GM12878 (cell line): ENCODE data around the gene ITGB5. TPM values are rescaled to one million over a fixed set of nuclear protein-coding genes. Genes with fewer than 3 reads are reported as not detected.

Experiments
- ATAC-seq: fragments of 200-7000 bp; cut with Tn5 transposase; 3 replicates; pipeline ENCODE4 v1.9.1; 2020; ENCODE audit warnings: mild to moderate bottlenecking, moderate library complexity
- BruUV-seq: library from RNA; stranded (reverse); fragments of 400-500 nt; replicated peaks from 2 replicates; lab custom pipeline; 2021; lab: Mats Ljungman, UMichigan
- CTCF ChIA-PET: fragments of 300-600 bp; sonication (Branson Sonifier 250); formaldehyde crosslinking; extraction: SDS; loops from one replicate; lab custom pipeline; 2021; ENCODE audit warnings: inconsistent platforms; lab: Yijun Ruan, JAX
- POLR2A ChIA-PET: fragments of 350-600 bp; formaldehyde crosslinking; extraction: SDS; loops from one replicate; lab custom pipeline; 2021; ENCODE audit warnings: inconsistent platforms; lab: Charles Lee
- RAD21 ChIA-PET: fragments of 300-600 bp; sonication (Branson Sonifier 250); formaldehyde crosslinking; loops from one replicate; lab custom pipeline; 2023; ENCODE audit warnings: antibody characterized with exemption; ENCODE audit not compliant: unreplicated experiment; lab: Charles Lee
- SMC1A ChIA-PET: fragments of 300-600 bp; sonication (Branson Sonifier 250); formaldehyde crosslinking; loops from one replicate; lab custom pipeline; 2023; ENCODE audit not compliant: unreplicated experiment, uncharacterized antibody; lab: Charles Lee
- DNase-seq: peaks from one replicate; pipeline ENCODE4 v3.0.0-alpha.2; 2011; ENCODE audit warnings: low read depth, low spot score
- FAIRE-seq: peaks from 3 replicates; lab custom pipeline; 2011; peaks lifted over from hg19 to GRCh38; lab: Jason Lieb, UNC
- H2AFZ ChIP-seq: 2 replicates; pipeline ENCODE4 v1.6.0; 2011; ENCODE audit warnings: low read depth, low read length, control low read depth; ENCODE audit not compliant: control insufficient read depth
- H3K27ac ChIP-seq: 2 replicates; pipeline ENCODE4 v1.5.1; 2011; ENCODE audit warnings: control low read depth; ENCODE audit not compliant: control insufficient read depth, insufficient read depth
- H3K27me3 ChIP-seq, 2 experiments: replicated peaks in 1 of 2; 2 replicates each; pipeline versions ENCODE4 v1.6.0 to v1.6.1; 2011; ENCODE audit warnings: low read length in 1 of 2; ENCODE audit not compliant: control insufficient read depth in 2 of 2, insufficient read depth in 2 of 2
- H3K36me3 ChIP-seq, 2 experiments: 2 replicates each; pipeline ENCODE4 v1.5.1; 2011; ENCODE audit warnings: low read length in 1 of 2; ENCODE audit not compliant: control insufficient read depth in 2 of 2, insufficient read depth in 2 of 2
- H3K4me1 ChIP-seq: 2 replicates; pipeline ENCODE4 v1.6.1; 2011; ENCODE audit warnings: mild to moderate bottlenecking, low read length, moderate library complexity, mixed read lengths; ENCODE audit not compliant: control insufficient read depth, insufficient read depth
- H3K4me2 ChIP-seq: 2 replicates; pipeline ENCODE4 v1.6.0; 2011; ENCODE audit warnings: control low read depth; ENCODE audit not compliant: control insufficient read depth, insufficient read depth
- H3K4me3 ChIP-seq: fragments of 200-600 bp; sonication (generic); 2 replicates; pipeline ENCODE4 v1.5.1; 2016
- H3K79me2 ChIP-seq: 2 replicates; pipeline ENCODE4 v1.6.0; 2011; ENCODE audit warnings: low read length; ENCODE audit not compliant: control insufficient read depth, insufficient read depth
- H3K9ac ChIP-seq: 2 replicates; pipeline ENCODE4 v1.8.0; 2011; ENCODE audit warnings: low read length, control low read depth, mixed read lengths; ENCODE audit not compliant: control insufficient read depth, insufficient read depth
- H3K9me3 ChIP-seq: replicated peaks from 3 replicates; pipeline ENCODE4 v1.5.1; 2011; ENCODE audit warnings: mild to moderate bottlenecking, low read length; ENCODE audit not compliant: control insufficient read depth, insufficient read depth
- H4K20me1 ChIP-seq: 2 replicates; pipeline ENCODE4 v1.6.0; 2011; ENCODE audit not compliant: control insufficient read depth, insufficient read depth
- ATF3 ChIP-seq: IDR thresholded peaks from 2 replicates; pipeline ENCODE4 v1.6.1; 2011; ENCODE audit warnings: low read depth, mild to moderate bottlenecking, low read length, moderate library complexity, borderline replicate concordance; ENCODE audit errors: extremely low read depth
- BHLHE40 ChIP-seq, 2 experiments: fragments of 450-650 bp in 1 of 2; IDR thresholded peaks; 2 replicates each; pipeline ENCODE4 v1.6.1; 2011 to 2017; ENCODE audit warnings: low read depth in 2 of 2, borderline replicate concordance in 1 of 2, improper control_type of control experiment in 1 of 2, low read length in 1 of 2, mild to moderate bottlenecking in 1 of 2
- CBX3 ChIP-seq: fragments of 200-600 bp; sonication (generic); IDR thresholded peaks from 2 replicates; pipeline ENCODE4 v1.6.1; 2016; ENCODE audit warnings: low read depth, borderline replicate concordance
- CHD2 ChIP-seq: IDR thresholded peaks from 2 replicates; pipeline ENCODE4 v1.6.1; 2011; ENCODE audit warnings: low read depth, low read length, improper control_type of control experiment, borderline replicate concordance
- E2F4 ChIP-seq: IDR thresholded peaks from 2 replicates; pipeline ENCODE4 v1.6.1; 2012; ENCODE audit warnings: low read depth, low read length, improper control_type of control experiment
- PAX5 ChIP-seq: IDR thresholded peaks from 2 replicates; pipeline ENCODE4 v1.6.1; 2011; ENCODE audit warnings: low read depth, low read length, borderline replicate concordance
- RBBP5 ChIP-seq: fragments of 200-600 bp; sonication (generic); conservative IDR thresholded peaks from 2 replicates; pipeline ENCODE4 v1.6.1; 2016
- SIX5 ChIP-seq: IDR thresholded peaks from 2 replicates; pipeline ENCODE4 v1.6.1; 2011; ENCODE audit warnings: mild to moderate bottlenecking, low read depth, low read length, moderate library complexity; ENCODE audit not compliant: severe bottlenecking
- TCF12 ChIP-seq: IDR thresholded peaks from 2 replicates; pipeline ENCODE4 v1.6.1; 2011; ENCODE audit warnings: low read depth, mild to moderate bottlenecking, low read length
- ZBED1 ChIP-seq: IDR thresholded peaks from 2 replicates; pipeline ENCODE4 v1.6.1; 2016; ENCODE audit warnings: borderline replicate concordance
- WGBS: methylation state at CpG from one replicate; pipeline ENCODE4 v1.1.6; 2016; ENCODE audit warnings: low lambda C conversion rate; ENCODE audit not compliant: insufficient replicate concordance, insufficient coverage; ENCODE audit errors: missing lambda C conversion rate; 5-methylcytosine and 5-hydroxymethylcytosine counted together
- in situ Hi-C: fragments of 300-500 bp; cut with MboI; formaldehyde crosslinking; loops from 9 replicates; pipeline ENCODE4 v1.14.3; 2018; ENCODE audit warnings: mixed read lengths
- intact Hi-C: fragments of 100-400 bp; cut with micrococcal nuclease; formaldehyde crosslinking; loops from one replicate; pipeline ENCODE4 v1.14.2; 2022; ENCODE audit not compliant: unreplicated experiment
- polyA plus RNA-seq, 11 experiments: library from polyadenylated mRNA; depleted of rRNA in 4 of 11; unstranded in 6 of 11; stranded (reverse) in 5 of 11; fragments of >200 nt; fragmentation: Nextera tagmentation in 4 of 11; fragmentation: Illumina TruSeq in 1 of 11; extraction: Ambion mirVana in 4 of 11; extraction: Trizol in 1 of 11; gene quantifications; 1 replicate in 1 of 11; 2 replicates in 10 of 11; pipeline versions ENCODE4 v1.2.1 to v1.2.3, GENCODE V29; 2011 to 2016; ENCODE audit warnings: inconsistent platforms in 2 of 11, missing spikeins in 2 of 11, low read depth in 1 of 11
- total RNA-seq, 4 experiments: library from RNA; depleted of rRNA in 3 of 4; stranded (reverse); fragments of >200 nt in 3 of 4; fragmentation: Illumina TruSeq in 1 of 4; extraction: Trizol in 1 of 4; gene quantifications; 2 replicates each; pipeline versions ENCODE4 v1.2.1 to v1.2.3, GENCODE V29; 2013 to 2021

Gene ITGB5
- total and polyA plus RNA-seq, 10 of the 15 experiments (the other 5 are each of a cell fraction or from before 2014, with no cell fraction given), result 0.05 to 10.0 (median 0.83) TPM; not detected in 2

- ChIA-PET CTCF (interaction anchor here (1.5 to 14.8 kb wide), 2 partner anchors 140 to 145 kb away, joined by 3 to 551 read pairs; no protein-coding TSS in a partner anchor), RAD21 (interaction anchor here (1.3 to 1.5 kb wide), 3 partner anchors 22 to 136 kb away, joined by 4 to 8 read pairs (median 4); no protein-coding TSS in a partner anchor), SMC1A (interaction anchor here (10.3 kb wide), 1 partner anchor 139 kb away, joined by 242 read pairs; no protein-coding TSS in a partner anchor), POLR2A (no interaction called here)
- Histone ChIP-seq H3K27me3 (no peaks in the 10 kb centered on the region; a peak in 2 of 4 replicates), H3K27ac (no peak overlapping the region), H3K9me3 (no peaks in the 10 kb centered on the region), H3K36me3 (no peaks in the 10 kb centered on the region), H3K4me3 (no peak overlapping the region), H3K79me2 (no peaks in the 10 kb centered on the region), H3K4me1 (peaks cover 4% of the 10 kb centered on the region), H3K9ac (no peak overlapping the region), H4K20me1 (no peaks in the 10 kb centered on the region), H3K4me2 (no peak overlapping the region), H2AFZ (no peak overlapping the region)
- BruUV-seq, result no TSS peak
- intact Hi-C loops, result no loop called here
- TF ChIP-seq RBBP5 (no peak), TCF12 (no peak), E2F4 (no peak), ATF3 (no peak), CHD2 (no peak), SIX5 (no peak), CBX3 (no peak), ZBED1 (no peak), BHLHE40 (IDR thresholded peaks at IDR 0.05; ENCODE audit: borderline replicate concordance in 1 of 2, low read depth in 2 of 2, low read length in 1 of 2) (no peak), PAX5 (no peak)
- in situ Hi-C loops, result no loop called here
- whole genome bisulfite sequencing, result 52% methylated on average over 5 of the region's 5 CpGs
- ATAC-seq (no peak), FAIRE-seq (no peak), DNase-seq (no peak)
Observed at GRCh38 chr3:124765197-124765840, 121.8 kb downstream of the ITGB5 start.
